Body of pancreas (tissue), 4 donors: Measurements from ENCODE around the gene SETD5.

Experiments used
- CTCF ChIP-seq, 7 experiments: fragments of 450-650 bp in 4 of 7; fragments of 200-600 bp in 3 of 7; sonication (generic) in 3 of 7; IDR thresholded peaks; one replicate each; pipeline ENCODE4 v1.5.1; 2016 to 2019; ENCODE audit warnings: antibody characterized with exemption in 7 of 7
- POLR2A ChIP-seq, 3 donors: fragments of 450-650 bp; IDR thresholded peaks; one replicate each; pipeline ENCODE4 v1.6.1; 2016; ENCODE audit warnings: antibody characterized with exemption in 3 of 3, mild to moderate bottlenecking in 2 of 3

GRCh38 chr3:9412293-9412692 is 14.9 kb downstream of the SETD5 start:
- TF ChIP-seq CTCF (IDR thresholded peaks at IDR 0.05) (no peak), POLR2A (IDR thresholded peaks at IDR 0.05) (no peak)
